CD8-positive, alpha-beta memory T cell (primary cell): ENCODE results near the gene NUDT1. TPM values are rescaled to one million over a fixed set of nuclear protein-coding genes. Genes with fewer than 3 reads are reported as not detected.

ENCODE experiments used
- CTCF ChIA-PET: fragments of 350-600 bp; sonication (Branson Sonifier 250); formaldehyde crosslinking; loops from one replicate; lab custom pipeline; 2021; ENCODE audit warnings: antibody characterized with exemption; lab: Charles Lee
- POLR2A ChIA-PET: fragments of 350-600 bp; sonication (Branson Sonifier 250); formaldehyde crosslinking; loops from one replicate; lab custom pipeline; 2021; ENCODE audit warnings: antibody characterized with exemption; lab: Charles Lee
- DNase-seq, 5 donors: peaks; one replicate each; pipeline versions ENCODE4 v3.0.0 to v3.0.0-alpha.2; 2020 to 2022; ENCODE audit warnings: mixed read lengths in 1 of 5
- H3K27ac ChIP-seq: one replicate; pipeline ENCODE4 v1.7.0; 2013; ENCODE audit warnings: low read depth, mild to moderate bottlenecking, low read length, moderate library complexity
- H3K27me3 ChIP-seq: 2 replicates; pipeline ENCODE4 v1.7.0; 2013; ENCODE audit warnings: low read length, mild to moderate bottlenecking; ENCODE audit not compliant: insufficient read depth, poor library complexity, severe bottlenecking
- H3K36me3 ChIP-seq: 2 replicates; pipeline ENCODE4 v1.7.0; 2013; ENCODE audit warnings: mild to moderate bottlenecking, low read length, moderate library complexity; ENCODE audit not compliant: insufficient read depth
- H3K4me1 ChIP-seq: 2 replicates; pipeline ENCODE4 v1.7.0; 2013; ENCODE audit warnings: mild to moderate bottlenecking, low read length, moderate library complexity; ENCODE audit not compliant: insufficient read depth
- H3K4me3 ChIP-seq: 2 replicates; pipeline ENCODE4 v1.7.0; 2013; ENCODE audit warnings: mild to moderate bottlenecking, low read length
- H3K9me3 ChIP-seq: 2 replicates; pipeline ENCODE4 v1.7.0; 2013; ENCODE audit warnings: mild to moderate bottlenecking, low read length
- H3K27ac Mint-ChIP-seq, 8 donors: one replicate each; pipeline ENCODE4 v1.8.0; 2020 to 2021; ENCODE audit warnings: mixed read lengths in 8 of 8, mild to moderate bottlenecking in 6 of 8, inconsistent platforms in 3 of 8, moderate library complexity in 3 of 8
- H3K27me3 Mint-ChIP-seq, 2 donors: one replicate each; pipeline ENCODE4 v1.8.0; 2020 to 2021; ENCODE audit warnings: mixed read lengths in 2 of 2, mild to moderate bottlenecking in 1 of 2, moderate library complexity in 1 of 2
- H3K36me3 Mint-ChIP-seq, 3 donors: one replicate each; pipeline ENCODE4 v1.8.0; 2020 to 2021; ENCODE audit warnings: mixed read lengths in 3 of 3, inconsistent platforms in 1 of 3, mild to moderate bottlenecking in 1 of 3
- H3K4me1 Mint-ChIP-seq, 3 donors: one replicate each; pipeline ENCODE4 v1.8.0; 2020 to 2021; ENCODE audit warnings: mixed read lengths in 3 of 3, inconsistent platforms in 1 of 3, mild to moderate bottlenecking in 1 of 3
- H3K4me3 Mint-ChIP-seq, 7 donors: one replicate each; pipeline ENCODE4 v1.8.0; 2020 to 2021; ENCODE audit warnings: mixed read lengths in 7 of 7, mild to moderate bottlenecking in 6 of 7, moderate library complexity in 4 of 7, inconsistent platforms in 2 of 7
- H3K9me3 Mint-ChIP-seq, 5 donors: one replicate each; pipeline ENCODE4 v1.8.0; 2020 to 2022; ENCODE audit warnings: mixed read lengths in 5 of 5, mild to moderate bottlenecking in 3 of 5, moderate library complexity in 2 of 5, inconsistent platforms in 1 of 5
- polyA plus RNA-seq: library from polyadenylated mRNA; unstranded; fragments of 300-500 nt; fragmentation: Illumina TruSeq; gene quantifications from one replicate; pipeline ENCODE4 v1.2.3, GENCODE V29; 2021
- total RNA-seq, 2 experiments: library from RNA; stranded (reverse); gene quantifications; one replicate each; pipeline ENCODE4 v1.2.3, GENCODE V29; 2021

Gene NUDT1
- total and polyA plus RNA-seq, 3 experiments from 2014 or later, result 52.7 to 89.8 (median 83.1) TPM

DNA sequence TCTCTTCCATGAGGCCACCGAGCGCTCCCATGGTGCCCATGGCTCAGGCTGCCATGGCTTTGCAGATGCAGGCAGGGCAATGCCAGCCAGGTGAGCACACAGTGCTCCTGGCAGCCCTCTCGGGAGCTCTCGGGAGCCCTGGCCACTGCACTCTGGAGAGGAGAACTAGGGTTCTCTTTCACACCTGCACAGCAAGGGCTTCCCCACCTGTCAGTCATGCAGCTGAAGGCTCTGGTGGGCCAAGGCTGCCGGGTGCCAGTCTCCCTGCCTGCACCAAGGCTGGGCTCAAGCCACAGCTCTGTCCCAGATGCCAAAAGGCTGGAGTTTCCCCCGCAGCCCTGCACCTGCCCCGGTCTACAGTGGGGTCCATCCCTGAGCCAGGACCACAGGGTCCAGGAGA is 32.6 kb downstream of the NUDT1 start:
- ChIA-PET POLR2A (no interaction called here), CTCF (no interaction called here)
- Mint-ChIP-seq H3K36me3 (peaks cover 0 to 20% (median 5%) of the 10 kb centered on the region in 3 donors), H3K27ac (no peak overlapping the region), H3K4me1 (peaks cover 0 to under 1% (median 0%) of the 10 kb centered on the region in 3 donors), H3K9me3 (no peaks in the 10 kb centered on the region), H3K27me3 (no peaks in the 10 kb centered on the region), H3K4me3 (no peak overlapping the region)
- DNase-seq, result no peak
- H3K4me3 ChIP-seq, result no peak overlapping the region
- no peaks in the 10 kb centered on the region for H3K9me3 ChIP-seq
- no peaks in the 10 kb centered on the region for H3K36me3 ChIP-seq
- no peaks in the 10 kb centered on the region for H3K4me1 ChIP-seq
- no peaks in the 10 kb centered on the region for H3K27me3 ChIP-seq
- H3K27ac ChIP-seq, result no peak overlapping the region

DNA sequence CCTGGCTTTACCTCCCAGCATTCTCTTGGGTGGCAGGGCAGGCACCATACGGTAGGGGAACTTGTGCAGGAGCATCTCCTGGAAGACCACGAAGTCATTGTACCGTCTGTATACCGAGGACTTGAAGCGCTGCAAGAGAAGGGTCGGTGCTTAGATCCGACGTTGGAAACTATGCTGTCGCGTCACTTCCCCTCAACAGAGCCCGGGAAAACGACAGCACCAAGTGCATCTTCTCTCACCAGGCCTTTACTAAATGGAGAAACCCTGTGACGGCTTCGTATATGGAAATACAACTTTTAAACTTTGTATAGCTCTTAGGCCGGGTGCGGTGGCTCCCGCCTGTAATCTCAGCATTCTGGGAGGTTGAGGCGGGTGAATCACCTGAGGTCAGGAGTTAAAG is 33.1 kb downstream of the NUDT1 start:
- Histone ChIP-seq H3K27me3 (no peaks in the 10 kb centered on the region), H3K9me3 (no peaks in the 10 kb centered on the region), H3K27ac (no peak overlapping the region), H3K4me3 (no peak overlapping the region), H3K36me3 (no peaks in the 10 kb centered on the region), H3K4me1 (no peaks in the 10 kb centered on the region)
- H3K4me3 Mint-ChIP-seq, result no peak overlapping the region
- no peak overlapping the region for H3K27ac Mint-ChIP-seq
- DNase-seq, result no peak
- peaks cover 0 to 20% (median 5%) of the 10 kb centered on the region in 3 donors for H3K36me3 Mint-ChIP-seq
- ChIA-PET CTCF (no interaction called here), POLR2A (no interaction called here)
- H3K27me3 Mint-ChIP-seq, result no peaks in the 10 kb centered on the region
- no peaks in the 10 kb centered on the region for H3K9me3 Mint-ChIP-seq
- H3K4me1 Mint-ChIP-seq, result peaks cover 0 to 5% (median 0%) of the 10 kb centered on the region in 3 donors

DNA sequence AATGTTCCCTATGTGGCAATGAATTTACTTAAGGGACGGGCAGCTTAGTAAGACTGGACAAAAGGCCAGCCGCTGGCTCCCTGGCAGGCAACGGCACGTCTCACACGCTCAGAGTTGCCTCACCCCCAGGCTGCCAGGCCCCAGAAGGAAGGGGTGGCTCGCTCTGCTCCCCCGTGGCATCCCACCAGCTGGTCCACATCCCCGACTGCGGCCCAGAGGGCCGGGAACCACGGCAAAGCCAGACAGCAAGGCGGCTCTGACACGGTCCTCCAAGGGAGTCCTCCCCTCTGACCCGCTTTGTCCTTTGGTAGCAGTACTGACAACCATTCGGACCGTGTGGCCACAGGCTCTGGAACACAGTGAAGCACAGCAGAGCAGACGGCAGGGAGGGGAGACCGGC is 34.1 kb downstream of the NUDT1 start:
- Histone ChIP-seq H3K4me3 (no peak overlapping the region), H3K27me3 (no peaks in the 10 kb centered on the region), H3K27ac (no peak overlapping the region), H3K9me3 (no peaks in the 10 kb centered on the region), H3K4me1 (no peaks in the 10 kb centered on the region), H3K36me3 (no peaks in the 10 kb centered on the region)
- H3K36me3 Mint-ChIP-seq, result peaks cover 0 to 19% (median 5%) of the 10 kb centered on the region in 3 donors
- no peak overlapping the region for H3K4me3 Mint-ChIP-seq
- no peak for DNase-seq
- no peak overlapping the region for H3K27ac Mint-ChIP-seq
- POLR2A ChIA-PET, result no interaction called here
- no peaks in the 10 kb centered on the region for H3K9me3 Mint-ChIP-seq
- CTCF ChIA-PET, result no interaction called here
- peaks cover 0 to 5% (median 0%) of the 10 kb centered on the region in 3 donors for H3K4me1 Mint-ChIP-seq
- H3K27me3 Mint-ChIP-seq, result no peaks in the 10 kb centered on the region

DNA sequence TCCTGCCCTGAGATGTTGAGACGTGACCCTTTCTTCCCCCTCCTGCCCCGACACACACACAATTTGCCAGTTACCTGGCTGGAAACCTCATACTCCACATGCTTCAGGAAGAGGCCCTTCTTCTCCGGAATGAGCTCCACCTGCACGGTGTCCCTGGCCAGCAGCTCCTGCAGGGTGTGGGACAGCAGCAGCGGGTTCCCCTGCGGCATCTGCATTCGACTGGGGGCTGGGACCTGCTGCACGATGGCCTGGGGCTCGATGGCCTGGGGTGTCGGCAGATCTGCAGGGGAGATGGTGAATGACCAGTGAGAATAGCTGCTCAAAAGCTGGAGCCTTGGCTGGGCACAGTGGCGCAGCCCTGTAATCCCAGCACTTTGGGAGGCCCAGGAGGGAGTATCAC is 36.0 kb downstream of the NUDT1 start:
- CTCF ChIA-PET, result no interaction called here

DNA sequence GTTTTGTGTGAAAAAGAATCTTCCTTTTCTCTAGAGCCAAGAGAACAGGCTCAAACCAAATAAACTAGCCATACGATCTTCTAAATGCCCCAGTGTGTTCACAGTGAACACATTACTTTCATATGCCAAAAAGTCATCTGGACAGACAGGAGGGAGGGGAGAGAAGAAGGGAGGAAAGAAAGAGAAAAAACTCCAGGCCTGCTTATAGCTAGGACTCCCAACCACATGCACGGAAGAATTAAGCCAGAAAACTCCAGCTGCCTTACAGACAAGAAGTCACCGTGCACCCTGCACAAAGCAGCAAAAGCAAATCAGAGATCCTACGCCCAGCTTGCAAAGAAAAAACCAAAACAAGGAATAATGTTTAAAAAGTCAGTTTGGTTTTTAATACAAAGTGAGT is 37.9 kb downstream of the NUDT1 start:
- no peaks in the 10 kb centered on the region for H3K4me1 ChIP-seq
- ChIA-PET CTCF (no interaction called here), POLR2A (no interaction called here)
- no peaks in the 10 kb centered on the region for H3K9me3 ChIP-seq
- no peaks in the 10 kb centered on the region for H3K36me3 ChIP-seq
- H3K27me3 ChIP-seq, result no peaks in the 10 kb centered on the region
- H3K27me3 Mint-ChIP-seq, result no peaks in the 10 kb centered on the region
- no peak for DNase-seq
- no peak overlapping the region for H3K4me3 ChIP-seq
- no peak overlapping the region for H3K27ac ChIP-seq
- H3K4me1 Mint-ChIP-seq, result peaks cover 0 to 5% (median 0%) of the 10 kb centered on the region in 3 donors
- H3K36me3 Mint-ChIP-seq, result peaks cover 0 to 7% (median 0%) of the 10 kb centered on the region in 3 donors
- no peak overlapping the region for H3K4me3 Mint-ChIP-seq
- no peaks in the 10 kb centered on the region for H3K9me3 Mint-ChIP-seq
- peak overlapping the region in 2 of 8 donors; percentile 38 to 69 for H3K27ac Mint-ChIP-seq

More for the DNA sequence above, 36.0 kb downstream of the NUDT1 start:
- H3K4me1 Mint-ChIP-seq, result peaks cover 0 to 5% (median 0%) of the 10 kb centered on the region in 3 donors
- no peak overlapping the region for H3K4me3 Mint-ChIP-seq
- no peaks in the 10 kb centered on the region for H3K36me3 ChIP-seq
- H3K9me3 ChIP-seq, result no peaks in the 10 kb centered on the region
- no peaks in the 10 kb centered on the region for H3K27me3 ChIP-seq
- no peak overlapping the region for H3K4me3 ChIP-seq
- H3K27ac Mint-ChIP-seq, result no peak overlapping the region
- H3K27me3 Mint-ChIP-seq, result no peaks in the 10 kb centered on the region
- no peak for DNase-seq
- POLR2A ChIA-PET, result no interaction called here
- no peaks in the 10 kb centered on the region for H3K9me3 Mint-ChIP-seq
- H3K27ac ChIP-seq, result no peak overlapping the region
- no peaks in the 10 kb centered on the region for H3K4me1 ChIP-seq
- H3K36me3 Mint-ChIP-seq, result peaks cover 0 to 14% (median 0%) of the 10 kb centered on the region in 3 donors

DNA sequence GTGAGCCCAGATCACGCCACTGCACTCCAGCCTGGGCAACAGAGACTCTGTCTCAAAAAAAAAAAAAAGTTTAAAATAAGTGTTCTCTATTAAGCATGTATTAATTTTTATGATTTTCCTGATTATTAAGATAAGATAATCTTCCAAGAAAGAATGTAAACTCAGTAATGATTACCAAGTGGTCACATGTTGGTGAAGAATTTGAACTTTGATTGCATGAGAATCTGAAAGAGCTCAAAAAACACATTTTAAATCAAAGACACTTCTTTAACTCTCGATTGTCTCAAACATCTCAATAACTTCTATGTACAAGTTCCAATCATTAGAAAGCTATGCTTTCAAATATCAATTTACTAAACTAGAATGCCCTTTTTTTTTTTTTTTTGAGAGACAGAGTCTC is 38.4 kb downstream of the NUDT1 start:
- ChIA-PET POLR2A (interaction anchor here (0.7 kb wide), 1 partner anchor 12 kb away, joined by 4 read pairs; no protein-coding TSS in a partner anchor), CTCF (no interaction called here)
- peaks cover 0 to 5% (median 0%) of the 10 kb centered on the region in 3 donors for H3K4me1 Mint-ChIP-seq
- no peaks in the 10 kb centered on the region for H3K4me1 ChIP-seq
- H3K9me3 Mint-ChIP-seq, result no peaks in the 10 kb centered on the region
- no peak overlapping the region for H3K4me3 Mint-ChIP-seq
- H3K27me3 ChIP-seq, result no peaks in the 10 kb centered on the region
- H3K9me3 ChIP-seq, result no peaks in the 10 kb centered on the region
- no peaks in the 10 kb centered on the region for H3K36me3 ChIP-seq
- no peak overlapping the region for H3K4me3 ChIP-seq
- H3K27ac ChIP-seq, result no peak overlapping the region
- DNase-seq, result no peak
- peaks cover 0 to 7% (median 0%) of the 10 kb centered on the region in 3 donors for H3K36me3 Mint-ChIP-seq
- no peaks in the 10 kb centered on the region for H3K27me3 Mint-ChIP-seq
- no peak overlapping the region for H3K27ac Mint-ChIP-seq

DNA sequence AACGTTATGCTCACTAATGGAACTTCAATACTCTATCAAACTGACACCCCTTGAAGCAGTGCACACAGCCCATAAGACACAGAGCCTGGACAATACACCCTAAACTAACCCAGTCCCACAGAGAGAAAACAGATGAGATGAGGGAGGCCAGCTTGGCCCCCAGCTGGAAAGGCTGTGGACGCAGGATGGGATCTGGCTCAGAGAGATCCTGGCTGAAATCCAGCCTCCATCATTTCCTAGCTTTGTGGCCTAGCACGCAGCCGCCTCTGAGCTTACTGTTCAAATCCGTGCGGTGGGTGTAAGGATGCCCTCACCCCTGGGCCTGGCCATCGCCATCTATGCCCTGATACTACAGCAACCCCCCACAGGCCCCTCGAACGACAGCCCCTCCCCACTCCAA is 39.5 kb downstream of the NUDT1 start:
- CTCF ChIA-PET, result no interaction called here
- no peak overlapping the region for H3K27ac Mint-ChIP-seq
- H3K27ac ChIP-seq, result no peak overlapping the region

DNA sequence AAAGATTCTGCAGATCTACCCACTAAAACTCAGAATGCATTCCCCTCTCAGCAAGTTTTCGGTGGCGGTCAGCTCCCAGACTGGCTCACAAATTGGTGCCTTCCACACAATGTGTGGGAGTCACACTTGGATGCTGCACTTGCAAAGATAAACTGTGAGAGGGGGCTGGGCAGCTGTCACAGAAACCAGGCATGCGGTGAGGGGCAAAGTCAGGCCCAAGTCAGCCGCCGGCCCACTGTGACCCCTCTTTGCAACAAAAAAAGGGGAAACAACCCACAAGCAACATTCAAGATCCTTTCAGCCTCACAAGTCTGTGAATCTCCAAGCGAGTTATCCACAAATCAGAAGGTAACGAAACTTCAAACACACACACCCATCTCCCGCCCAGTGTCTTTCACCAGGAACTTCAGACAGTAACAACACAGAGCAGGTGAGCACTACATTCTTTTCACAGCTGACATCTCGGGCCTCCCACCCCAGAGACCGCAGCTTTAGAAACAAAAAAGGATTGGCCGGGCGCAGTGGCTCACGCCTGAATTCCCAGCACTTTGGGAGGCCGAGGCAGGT is 40.2 kb downstream of the NUDT1 start:
- peaks cover 0 to 5% (median 0%) of the 10 kb centered on the region in 3 donors for H3K4me1 Mint-ChIP-seq
- H3K27me3 Mint-ChIP-seq, result no peaks in the 10 kb centered on the region
- no peaks in the 10 kb centered on the region for H3K36me3 ChIP-seq
- ChIA-PET POLR2A (no interaction called here), CTCF (no interaction called here)
- peaks cover 0 to 1% (median 0%) of the 10 kb centered on the region in 3 donors for H3K36me3 Mint-ChIP-seq
- H3K27ac ChIP-seq, result no peak overlapping the region
- H3K4me3 Mint-ChIP-seq, result no peak overlapping the region
- peak overlapping the region in 2 of 8 donors; percentile 17 to 23 for H3K27ac Mint-ChIP-seq
- no peaks in the 10 kb centered on the region for H3K9me3 ChIP-seq
- H3K27me3 ChIP-seq, result no peaks in the 10 kb centered on the region
- no peaks in the 10 kb centered on the region for H3K4me1 ChIP-seq
- no peak overlapping the region for H3K4me3 ChIP-seq
- H3K9me3 Mint-ChIP-seq, result no peaks in the 10 kb centered on the region
- no peak for DNase-seq

More for the DNA sequence above, 39.5 kb downstream of the NUDT1 start:
- no peak overlapping the region for H3K4me3 ChIP-seq
- H3K4me1 ChIP-seq, result no peaks in the 10 kb centered on the region
- Mint-ChIP-seq H3K4me3 (no peak overlapping the region), H3K4me1 (peaks cover 0 to 5% (median 0%) of the 10 kb centered on the region in 3 donors), H3K27me3 (no peaks in the 10 kb centered on the region), H3K36me3 (peaks cover 0 to 7% (median 0%) of the 10 kb centered on the region in 3 donors), H3K9me3 (no peaks in the 10 kb centered on the region)
- DNase-seq, result no peak
- no peaks in the 10 kb centered on the region for H3K9me3 ChIP-seq
- POLR2A ChIA-PET, result no interaction called here
- no peaks in the 10 kb centered on the region for H3K36me3 ChIP-seq
- no peaks in the 10 kb centered on the region for H3K27me3 ChIP-seq
